H9 (cell line): ENCODE measurements around the gene COX11. TPM values are rescaled to one million over a fixed set of nuclear protein-coding genes. Genes with fewer than 3 reads are reported as not detected.

Experiments
- DNase-seq: peaks from one replicate; pipeline ENCODE4 v3.0.0-alpha.2; 2017
- H2AFZ ChIP-seq: one replicate; pipeline ENCODE4 v1.6.1; 2013; ENCODE audit warnings: mild to moderate bottlenecking, low read length, control low read depth, moderate library complexity
- H2AK5ac ChIP-seq: 2 replicates; pipeline ENCODE4 v1.6.1; 2013; ENCODE audit warnings: low read length, control low read depth, mixed read lengths; ENCODE audit not compliant: insufficient read length
- H2BK120ac ChIP-seq: one replicate; pipeline ENCODE4 v1.6.1; 2013; ENCODE audit warnings: low read depth, mild to moderate bottlenecking, low read length, control low read depth, inconsistent platforms; ENCODE audit not compliant: poor library complexity, severe bottlenecking
- H2BK12ac ChIP-seq: 2 replicates; pipeline ENCODE4 v1.6.1; 2013; ENCODE audit warnings: low read length, control low read depth, mixed read lengths, low read depth; ENCODE audit not compliant: insufficient read length
- H2BK15ac ChIP-seq: 2 replicates; pipeline ENCODE4 v1.6.1; 2013; ENCODE audit warnings: low read depth, low read length, control low read depth
- H2BK20ac ChIP-seq: one replicate; pipeline ENCODE4 v1.6.1; 2013; ENCODE audit warnings: low read depth, mild to moderate bottlenecking, low read length, control low read depth, inconsistent platforms; ENCODE audit not compliant: poor library complexity, severe bottlenecking
- H2BK5ac ChIP-seq: 2 replicates; pipeline ENCODE4 v1.6.1; 2013; ENCODE audit warnings: low read length, control low read depth, mixed read lengths; ENCODE audit not compliant: insufficient read length
- H3K14ac ChIP-seq: 2 replicates; pipeline ENCODE4 v1.6.1; 2013; ENCODE audit warnings: low read length, control low read depth; ENCODE audit not compliant: insufficient read depth
- H3K18ac ChIP-seq: 2 replicates; pipeline ENCODE4 v1.6.1; 2013; ENCODE audit warnings: low read depth, mild to moderate bottlenecking, mixed read lengths, low read length, control low read depth; ENCODE audit not compliant: insufficient read length
- H3K23ac ChIP-seq: 2 replicates; pipeline ENCODE4 v1.6.1; 2013; ENCODE audit warnings: low read length, control low read depth, mixed read lengths, low read depth; ENCODE audit not compliant: insufficient read length
- H3K23me2 ChIP-seq: 2 replicates; pipeline ENCODE4 v1.6.1; 2013; ENCODE audit warnings: low read depth, mild to moderate bottlenecking, mixed read lengths, low read length, control low read depth; ENCODE audit not compliant: insufficient read length, poor library complexity, severe bottlenecking
- H3K27ac ChIP-seq: 2 replicates; pipeline ENCODE4 v1.5.1; 2013; ENCODE audit warnings: low read length, control low read depth, mixed read lengths, low read depth; ENCODE audit not compliant: insufficient read length
- H3K27me3 ChIP-seq: 2 replicates; pipeline ENCODE4 v1.6.1; 2013; ENCODE audit warnings: low read length, control low read depth, inconsistent platforms; ENCODE audit not compliant: insufficient read depth
- H3K4ac ChIP-seq: 2 replicates; pipeline ENCODE4 v1.6.1; 2013; ENCODE audit warnings: low read depth, mild to moderate bottlenecking, control low read depth, inconsistent platforms, low read length, moderate library complexity
- H3K4me1 ChIP-seq: 2 replicates; pipeline ENCODE4 v1.6.1; 2013; ENCODE audit warnings: low read length, control low read depth, inconsistent platforms; ENCODE audit not compliant: insufficient read depth
- H3K4me2 ChIP-seq: 2 replicates; pipeline ENCODE4 v1.6.1; 2013; ENCODE audit warnings: low read length, control low read depth, mixed read lengths; ENCODE audit not compliant: insufficient read length, insufficient read depth
- H3K56ac ChIP-seq: 2 replicates; pipeline ENCODE4 v1.6.1; 2013; ENCODE audit warnings: low read depth, mild to moderate bottlenecking, mixed read lengths, low read length, control low read depth; ENCODE audit not compliant: insufficient read length
- H3K79me1 ChIP-seq: 2 replicates; pipeline ENCODE4 v1.6.1; 2013; ENCODE audit warnings: low read depth, mild to moderate bottlenecking, moderate library complexity, low read length, control low read depth, inconsistent platforms; ENCODE audit not compliant: insufficient read depth, poor library complexity, severe bottlenecking
- H3K79me2 ChIP-seq: 2 replicates; pipeline ENCODE4 v1.6.1; 2013; ENCODE audit warnings: low read length, control low read depth, inconsistent platforms; ENCODE audit not compliant: insufficient read depth
- H3K9ac ChIP-seq: 2 replicates; pipeline ENCODE4 v1.6.1; 2013; ENCODE audit warnings: low read length, control low read depth, mixed read lengths; ENCODE audit not compliant: insufficient read length; ENCODE audit errors: extremely low read depth
- H3K9me3 ChIP-seq: one replicate; pipeline ENCODE4 v1.6.1; 2013; ENCODE audit warnings: low read depth, low read length, inconsistent platforms; ENCODE audit not compliant: control insufficient read depth
- H3T11ph ChIP-seq: one replicate; pipeline ENCODE4 v1.6.1; 2013; ENCODE audit warnings: mild to moderate bottlenecking, low read length, control low read depth, inconsistent platforms
- H4K20me1 ChIP-seq: one replicate; pipeline ENCODE4 v1.6.1; 2013; ENCODE audit not compliant: control insufficient read depth, insufficient read length, insufficient read depth
- H4K5ac ChIP-seq: 2 replicates; pipeline ENCODE4 v1.6.1; 2013; ENCODE audit warnings: low read depth, mild to moderate bottlenecking, mixed read lengths, low read length, control low read depth; ENCODE audit not compliant: insufficient read length
- H4K8ac ChIP-seq: replicated peaks from 2 replicates; pipeline ENCODE4 v1.6.1; 2013; ENCODE audit warnings: low read length, control low read depth, mixed read lengths, low read depth; ENCODE audit not compliant: insufficient read length
- H4K91ac ChIP-seq: 2 replicates; pipeline ENCODE4 v1.6.1; 2013; ENCODE audit warnings: low read depth, mild to moderate bottlenecking, moderate library complexity, mixed read lengths, low read length, control low read depth; ENCODE audit not compliant: insufficient read length
- H3K27ac Mint-ChIP-seq, 3 experiments: 2 replicates in 2 of 3; 3 replicates in 1 of 3; pipeline ENCODE4 v1.8.0; 2020 to 2021; ENCODE audit warnings: mixed read lengths in 3 of 3, mild to moderate bottlenecking in 1 of 3, moderate library complexity in 1 of 3
- H3K27me3 Mint-ChIP-seq: 2 replicates; pipeline ENCODE4 v1.8.0; 2021; ENCODE audit warnings: low read depth, mild to moderate bottlenecking, moderate library complexity, mixed read lengths
- H3K36me3 Mint-ChIP-seq, 3 experiments: 2 replicates in 2 of 3; 3 replicates in 1 of 3; pipeline ENCODE4 v1.8.0; 2020 to 2021; ENCODE audit warnings: low read depth in 3 of 3, mixed read lengths in 3 of 3; ENCODE audit not compliant: insufficient read depth in 1 of 3
- H3K4me1 Mint-ChIP-seq, 2 experiments: 2 replicates each; pipeline ENCODE4 v1.8.0; 2020; ENCODE audit warnings: mixed read lengths in 2 of 2
- H3K4me3 Mint-ChIP-seq, 2 experiments: 2 replicates in 1 of 2; 3 replicates in 1 of 2; pipeline ENCODE4 v1.8.0; 2020 to 2021; ENCODE audit warnings: mild to moderate bottlenecking in 2 of 2, mixed read lengths in 2 of 2, moderate library complexity in 1 of 2
- H3K9me3 Mint-ChIP-seq, 2 experiments: 2 replicates in 1 of 2; 3 replicates in 1 of 2; pipeline ENCODE4 v1.8.0; 2020; ENCODE audit warnings: mild to moderate bottlenecking in 2 of 2, mixed read lengths in 2 of 2, moderate library complexity in 1 of 2
- WGBS: extraction: QIAGEN DNeasy Blood & Tissue Kit; methylation state at CpG from one replicate; pipeline ENCODE4 v1.1.7; 2013; ENCODE audit warnings: missing lambda C conversion rate, low lambda C conversion rate, mixed read lengths; ENCODE audit not compliant: insufficient read length; ENCODE audit errors: extremely low coverage; 5-methylcytosine and 5-hydroxymethylcytosine counted together
- total RNA-seq: library from RNA; stranded (reverse); gene quantifications from 2 replicates; pipeline ENCODE4 v1.2.1, GENCODE V29; 2021
- TF ChIP-seq, protein P1 (sequence below): fragments of 200-600 bp; sonication (generic); conservative IDR thresholded peaks from 3 replicates; pipeline ENCODE4 v1.8.0; 2021; ENCODE audit warnings: antibody characterized with exemption, mild to moderate bottlenecking

The COX11 gene
- total RNA-seq, 1 experiment from 2014 or later, result 76.1 TPM

DNA sequence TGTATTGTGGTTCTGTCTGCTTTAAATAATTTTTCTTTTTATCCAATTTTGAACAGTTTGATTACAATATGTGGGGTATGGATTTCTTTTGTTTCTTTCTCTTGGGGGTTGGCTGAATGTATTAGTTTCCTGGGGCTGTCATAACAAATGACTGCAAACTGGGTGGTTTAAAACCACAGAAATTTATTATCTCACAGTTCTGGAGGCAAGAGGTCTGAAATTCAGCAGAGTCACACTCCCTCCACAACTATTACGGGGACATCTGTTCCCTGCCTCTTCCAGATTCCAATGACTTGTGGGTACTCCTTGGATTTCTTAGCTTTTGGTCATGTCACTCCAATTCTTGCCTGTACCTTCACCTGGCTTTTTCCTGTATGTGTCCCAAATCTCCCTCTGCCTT lies 23.7 kb downstream of the COX11 start:
- no peaks in the 10 kb centered on the region for H3K9me3 ChIP-seq
- H3K4me1 Mint-ChIP-seq, result no peaks in the 10 kb centered on the region
- H2BK15ac ChIP-seq, result no peak overlapping the region
- no peak overlapping the region for H2BK5ac ChIP-seq
- DNase-seq, result no peak
- H3K79me1 ChIP-seq, result no peaks in the 10 kb centered on the region
- H3K79me2 ChIP-seq, result no peaks in the 10 kb centered on the region
- H3K23me2 ChIP-seq, result no peaks in the 10 kb centered on the region
- no peak overlapping the region for H3K4me2 ChIP-seq
- no peak overlapping the region for H3K9ac ChIP-seq
- no peak overlapping the region for H3K27ac ChIP-seq
- WGBS, result no CpG with 5 or more reads among the region's 1 CpG
- H3K36me3 Mint-ChIP-seq, result peaks cover 16 to 44% (median 43%) of the 10 kb centered on the region in 3 experiments; a peak in 6 of 7 replicates
- no peak overlapping the region for H3T11ph ChIP-seq
- no peak overlapping the region for H3K4me3 Mint-ChIP-seq
- no peak overlapping the region for H3K14ac ChIP-seq
- no peak overlapping the region for H3K18ac ChIP-seq
- H3K9me3 Mint-ChIP-seq, result no peaks in the 10 kb centered on the region
- no peak overlapping the region for H4K8ac ChIP-seq
- H3K27ac Mint-ChIP-seq, result peak overlapping the region in 1 of 3 experiments; percentile 39; a peak in 2 of 7 replicates
- TF ChIP-seq, protein P1, sequence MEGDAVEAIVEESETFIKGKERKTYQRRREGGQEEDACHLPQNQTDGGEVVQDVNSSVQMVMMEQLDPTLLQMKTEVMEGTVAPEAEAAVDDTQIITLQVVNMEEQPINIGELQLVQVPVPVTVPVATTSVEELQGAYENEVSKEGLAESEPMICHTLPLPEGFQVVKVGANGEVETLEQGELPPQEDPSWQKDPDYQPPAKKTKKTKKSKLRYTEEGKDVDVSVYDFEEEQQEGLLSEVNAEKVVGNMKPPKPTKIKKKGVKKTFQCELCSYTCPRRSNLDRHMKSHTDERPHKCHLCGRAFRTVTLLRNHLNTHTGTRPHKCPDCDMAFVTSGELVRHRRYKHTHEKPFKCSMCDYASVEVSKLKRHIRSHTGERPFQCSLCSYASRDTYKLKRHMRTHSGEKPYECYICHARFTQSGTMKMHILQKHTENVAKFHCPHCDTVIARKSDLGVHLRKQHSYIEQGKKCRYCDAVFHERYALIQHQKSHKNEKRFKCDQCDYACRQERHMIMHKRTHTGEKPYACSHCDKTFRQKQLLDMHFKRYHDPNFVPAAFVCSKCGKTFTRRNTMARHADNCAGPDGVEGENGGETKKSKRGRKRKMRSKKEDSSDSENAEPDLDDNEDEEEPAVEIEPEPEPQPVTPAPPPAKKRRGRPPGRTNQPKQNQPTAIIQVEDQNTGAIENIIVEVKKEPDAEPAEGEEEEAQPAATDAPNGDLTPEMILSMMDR, result no peak
- H3K23ac ChIP-seq, result no peak overlapping the region
- no peak overlapping the region for H2BK20ac ChIP-seq
- H4K5ac ChIP-seq, result no peak overlapping the region
- no peak overlapping the region for H2AK5ac ChIP-seq
- no peaks in the 10 kb centered on the region for H3K27me3 ChIP-seq
- no peak overlapping the region for H3K56ac ChIP-seq
- no peak overlapping the region for H2AFZ ChIP-seq
- no peak overlapping the region for H2BK12ac ChIP-seq
- no peak overlapping the region for H2BK120ac ChIP-seq
- no peak overlapping the region for H4K91ac ChIP-seq
- no peaks in the 10 kb centered on the region for H3K4me1 ChIP-seq
- H3K4ac ChIP-seq, result no peak overlapping the region
- H4K20me1 ChIP-seq, result no peaks in the 10 kb centered on the region
- no peaks in the 10 kb centered on the region for H3K27me3 Mint-ChIP-seq
